Hepatocyte (in vitro differentiated cells): ENCODE results near the gene EEIG1.

Experiments used
- CTCF ChIP-seq: fragments of 200-600 bp; sonication (generic); IDR thresholded peaks from 2 replicates; pipeline ENCODE4 v1.5.1; 2016; ENCODE audit warnings: antibody characterized with exemption, mild to moderate bottlenecking; ENCODE audit not compliant: poor library complexity
- EZH2 ChIP-seq: fragments of 200-600 bp; sonication (generic); IDR thresholded peaks from 2 replicates; pipeline ENCODE4 v1.6.1; 2016; ENCODE audit warnings: antibody characterized with exemption, mild to moderate bottlenecking, borderline replicate concordance
- EZH2phosphoT487 ChIP-seq: fragments of 200-600 bp; sonication (generic); IDR thresholded peaks from one replicate; pipeline ENCODE4 v1.6.1; 2018; ENCODE audit warnings: antibody characterized with exemption, mild to moderate bottlenecking, low read depth, moderate library complexity; ENCODE audit not compliant: unreplicated experiment, severe bottlenecking

- TF ChIP-seq CTCF (no peak), EZH2 (no peak), EZH2phosphoT487 (no peak)
Measured at GRCh38 chr9:127973169-127974000, 7.4 kb downstream of the EEIG1 start.
